Trophoblast cell (in vitro differentiated cells and primary cell): ENCODE measurements around the gene RNF41.

Experiments
- DNase-seq, 2 donors: peaks; one replicate each; pipeline ENCODE4 v3.0.0-alpha.2; 2016
- H2AFZ ChIP-seq: 2 replicates; pipeline ENCODE4 v1.6.1; 2013; ENCODE audit warnings: low read length, moderate library complexity, mild to moderate bottlenecking; ENCODE audit not compliant: insufficient read depth, poor library complexity
- H2AK5ac ChIP-seq: 2 replicates; pipeline ENCODE4 v1.6.1; 2013; ENCODE audit warnings: mild to moderate bottlenecking, low read length
- H2BK120ac ChIP-seq: 2 replicates; pipeline ENCODE4 v1.6.1; 2013; ENCODE audit warnings: low read length, mild to moderate bottlenecking, moderate library complexity; ENCODE audit not compliant: insufficient read depth, poor library complexity
- H2BK12ac ChIP-seq: 2 replicates; pipeline ENCODE4 v1.6.1; 2013; ENCODE audit warnings: mild to moderate bottlenecking, low read length, moderate library complexity
- H2BK5ac ChIP-seq: 2 replicates; pipeline ENCODE4 v1.6.1; 2013; ENCODE audit warnings: low read length, low read depth, moderate library complexity, mild to moderate bottlenecking; ENCODE audit not compliant: poor library complexity
- H3K14ac ChIP-seq: 2 replicates; pipeline ENCODE4 v1.6.1; 2013; ENCODE audit warnings: mild to moderate bottlenecking, low read length
- H3K18ac ChIP-seq: 2 replicates; pipeline ENCODE4 v1.6.1; 2013; ENCODE audit warnings: mild to moderate bottlenecking, low read length
- H3K23ac ChIP-seq: 2 replicates; pipeline ENCODE4 v1.6.1; 2013; ENCODE audit warnings: low read length
- H3K27ac ChIP-seq: 2 replicates; pipeline ENCODE4 v1.5.1; 2013; ENCODE audit warnings: low read depth, mild to moderate bottlenecking, inconsistent platforms, low read length, moderate library complexity
- H3K27me3 ChIP-seq: 2 replicates; pipeline ENCODE4 v1.6.1; 2013; ENCODE audit warnings: inconsistent platforms, mild to moderate bottlenecking, low read length, moderate library complexity; ENCODE audit not compliant: insufficient read depth
- H3K36me3 ChIP-seq, 2 experiments: 1 replicate in 1 of 2; 2 replicates in 1 of 2; pipeline ENCODE4 v1.6.1; 2013; ENCODE audit warnings: low read length in 2 of 2, mild to moderate bottlenecking in 2 of 2, moderate library complexity in 1 of 2; ENCODE audit not compliant: insufficient read depth in 2 of 2, control insufficient read depth in 1 of 2
- H3K4ac ChIP-seq: 2 replicates; pipeline ENCODE4 v1.6.1; 2013; ENCODE audit warnings: low read depth, mild to moderate bottlenecking, low read length, moderate library complexity
- H3K4me1 ChIP-seq, 2 experiments: 1 replicate in 1 of 2; 2 replicates in 1 of 2; pipeline ENCODE4 v1.6.1; 2013; ENCODE audit warnings: low read length in 2 of 2, mild to moderate bottlenecking in 2 of 2, moderate library complexity in 1 of 2; ENCODE audit not compliant: insufficient read depth in 2 of 2, control insufficient read depth in 1 of 2
- H3K4me2 ChIP-seq: 2 replicates; pipeline ENCODE4 v1.6.1; 2013; ENCODE audit warnings: inconsistent platforms, mild to moderate bottlenecking, low read length, moderate library complexity
- H3K4me3 ChIP-seq: 2 replicates; pipeline ENCODE4 v1.5.1; 2013; ENCODE audit warnings: mild to moderate bottlenecking, low read depth, low read length, inconsistent platforms
- H3K79me1 ChIP-seq: one replicate; pipeline ENCODE4 v1.6.1; 2013; ENCODE audit warnings: low read length
- H3K79me2 ChIP-seq: 2 replicates; pipeline ENCODE4 v1.6.1; 2013; ENCODE audit warnings: low read length, mild to moderate bottlenecking; ENCODE audit not compliant: control insufficient read depth, insufficient read depth, poor library complexity
- H3K9ac ChIP-seq: 2 replicates; pipeline ENCODE4 v1.6.1; 2013; ENCODE audit warnings: mild to moderate bottlenecking, low read length
- H3K9me3 ChIP-seq: 2 replicates; pipeline ENCODE4 v1.6.1; 2013; ENCODE audit warnings: low read depth, mild to moderate bottlenecking, control low read depth, inconsistent platforms, low read length; ENCODE audit not compliant: insufficient read depth
- H4K12ac ChIP-seq: 2 replicates; pipeline ENCODE4 v1.6.1; 2013; ENCODE audit warnings: low read depth, mild to moderate bottlenecking, low read length, moderate library complexity
- H4K8ac ChIP-seq: 2 replicates; pipeline ENCODE4 v1.6.1; 2013; ENCODE audit warnings: low read depth, mild to moderate bottlenecking, low read length, moderate library complexity
- H4K91ac ChIP-seq: one replicate; pipeline ENCODE4 v1.6.1; 2013; ENCODE audit warnings: low read depth, mild to moderate bottlenecking, low read length, moderate library complexity
- WGBS: extraction: QIAGEN DNeasy Blood & Tissue Kit; methylation state at CpG from one replicate; pipeline ENCODE4 v1.1.7; 2013; ENCODE audit warnings: missing lambda C conversion rate; ENCODE audit not compliant: insufficient read length, insufficient coverage; ENCODE audit errors: extremely low coverage; 5-methylcytosine and 5-hydroxymethylcytosine counted together

The RNF41 gene

GRCh38 chr12:56252649-56253048, 30.9 kb upstream of the RNF41 start:
- WGBS = no CpG with 5 or more reads among the region's 3 CpGs
- DNase-seq = no peak
- Histone ChIP-seq H4K91ac (no peak overlapping the region), H3K79me1 (peaks cover 2% of the 10 kb centered on the region), H3K9me3 (no peaks in the 10 kb centered on the region), H3K23ac (no peak overlapping the region), H3K9ac (no peak overlapping the region), H4K8ac (no peak overlapping the region), H3K79me2 (peaks cover 4% of the 10 kb centered on the region), H3K27me3 (no peaks in the 10 kb centered on the region), H2BK12ac (no peak overlapping the region), H3K14ac (no peak overlapping the region), H3K4ac (no peak overlapping the region), H3K4me1 (peaks cover 7 to 8% of the 10 kb centered on the region in 2 experiments), H2BK5ac (no peak overlapping the region), H2AK5ac (no peak overlapping the region), H2AFZ (no peak overlapping the region), H3K27ac (no peak overlapping the region), H3K18ac (no peak overlapping the region), H3K36me3 (peaks cover 66 to 74% of the 10 kb centered on the region in 2 experiments), H3K4me2 (no peak overlapping the region), H3K4me3 (no peak overlapping the region), H2BK120ac (no peak overlapping the region), H4K12ac (no peak overlapping the region)

- Histone ChIP-seq H3K18ac (no peak overlapping the region), H3K14ac (no peak overlapping the region), H3K27me3 (no peaks in the 10 kb centered on the region), H4K12ac (no peak overlapping the region), H3K9me3 (no peaks in the 10 kb centered on the region), H2AK5ac (no peak overlapping the region), H4K8ac (no peak overlapping the region), H3K79me2 (no peaks in the 10 kb centered on the region), H3K9ac (no peak overlapping the region), H2AFZ (no peak overlapping the region), H3K4me3 (no peak overlapping the region), H3K4ac (no peak overlapping the region), H3K79me1 (no peaks in the 10 kb centered on the region), H3K36me3 (peaks cover 71 to 78% of the 10 kb centered on the region in 2 experiments), H2BK12ac (no peak overlapping the region), H2BK120ac (no peak overlapping the region), H3K27ac (no peak overlapping the region), H3K4me1 (no peaks in the 10 kb centered on the region), H4K91ac (no peak overlapping the region), H3K23ac (no peak overlapping the region), H3K4me2 (no peak overlapping the region), H2BK5ac (no peak overlapping the region)
- DNase-seq = no peak
- no CpG with 5 or more reads among the region's 8 CpGs for WGBS
Observed at GRCh38 chr12:56248711-56249110, 27.0 kb upstream of the RNF41 start.

GRCh38 chr12:56247923-56248322, 26.2 kb upstream of the RNF41 start:
- Histone ChIP-seq H4K8ac (no peak overlapping the region), H3K27ac (no peak overlapping the region), H4K12ac (no peak overlapping the region), H2AK5ac (no peak overlapping the region), H3K9ac (no peak overlapping the region), H2AFZ (no peak overlapping the region), H2BK12ac (no peak overlapping the region), H3K9me3 (no peaks in the 10 kb centered on the region), H3K4me3 (no peak overlapping the region), H3K23ac (no peak overlapping the region), H3K14ac (no peak overlapping the region), H3K18ac (no peak overlapping the region), H3K4me2 (no peak overlapping the region), H3K36me3 (peaks cover 72 to 78% of the 10 kb centered on the region in 2 experiments), H3K4me1 (no peaks in the 10 kb centered on the region), H4K91ac (no peak overlapping the region), H2BK5ac (no peak overlapping the region), H3K79me2 (no peaks in the 10 kb centered on the region), H3K27me3 (no peaks in the 10 kb centered on the region), H2BK120ac (no peak overlapping the region), H3K4ac (no peak overlapping the region), H3K79me1 (no peaks in the 10 kb centered on the region)
- no peak for DNase-seq
- WGBS = no CpG with 5 or more reads among the region's 16 CpGs

GRCh38 chr12:56244494-56244893, 22.8 kb upstream of the RNF41 start:
- Histone ChIP-seq H3K4me1 (no peaks in the 10 kb centered on the region), H3K4me2 (no peak overlapping the region), H3K27ac (no peak overlapping the region), H4K91ac (no peak overlapping the region), H3K79me2 (no peaks in the 10 kb centered on the region), H3K23ac (no peak overlapping the region), H3K9ac (no peak overlapping the region), H2BK120ac (no peak overlapping the region), H4K8ac (no peak overlapping the region), H4K12ac (no peak overlapping the region), H2AFZ (no peak overlapping the region), H3K18ac (no peak overlapping the region), H3K14ac (no peak overlapping the region), H3K4ac (no peak overlapping the region), H2BK12ac (no peak overlapping the region), H2AK5ac (no peak overlapping the region), H2BK5ac (no peak overlapping the region), H3K4me3 (no peak overlapping the region), H3K27me3 (no peaks in the 10 kb centered on the region), H3K9me3 (no peaks in the 10 kb centered on the region), H3K79me1 (no peaks in the 10 kb centered on the region), H3K36me3 (peaks cover 83 to 86% of the 10 kb centered on the region in 2 experiments)
- no CpG with 5 or more reads among the region's 14 CpGs for WGBS
- no peak for DNase-seq
